Fibroblast of skin of right biceps (primary cell): ENCODE measurements around the gene RABL3.
"Not testable (repeated sequence)": the region's sequence is repeated elsewhere in the genome, so short reads cannot be mapped to it uniquely, and the experiment has no call there.

Experiments used
- DNase-seq: peaks from one replicate; pipeline ENCODE4 v3.0.0-alpha.2; 2013

Gene RABL3

GRCh38 chr3:120682095-120682681 is 60.1 kb downstream of the RABL3 start, which contains the start of gene HGD:
Gene HGD (minus strand): TSS chr3:120682239. CDS start chr3:120682111, 128 bp downstream.
- DNase-seq: no peak

- no peak for DNase-seq
Observed at GRCh38 chr3:120681506-120682038, 60.7 kb downstream of the RABL3 start.

- no peak for DNase-seq
Observed at GRCh38 chr3:120681018-120681417, 61.3 kb downstream of the RABL3 start.

GRCh38 chr3:120680193-120680894 is 62.0 kb downstream of the RABL3 start:
- no peak for DNase-seq

GRCh38 chr3:120678984-120679383 is 63.3 kb downstream of the RABL3 start:
- DNase-seq: no peak

- peak; percentile 56 for DNase-seq
Observed at GRCh38 chr3:120678331-120678947, 63.9 kb downstream of the RABL3 start.

- not testable (repeated sequence) for DNase-seq
Observed at GRCh38 chr3:120677193-120677592, 65.1 kb downstream of the RABL3 start.

GRCh38 chr3:120673116-120673515 is 69.2 kb downstream of the RABL3 start:
- no peak for DNase-seq

GRCh38 chr3:120670576-120670975 is 71.7 kb downstream of the RABL3 start:
- no peak for DNase-seq

- no peak for DNase-seq
Observed at GRCh38 chr3:120664926-120665325, 77.4 kb downstream of the RABL3 start.

GRCh38 chr3:120661945-120662344 is 80.4 kb downstream of the RABL3 start:
- no peak for DNase-seq

GRCh38 chr3:120661106-120661905 is 81.0 kb downstream of the RABL3 start:
- DNase-seq: peak; percentile 38

GRCh38 chr3:120659834-120660233 is 82.5 kb downstream of the RABL3 start:
- no peak for DNase-seq

GRCh38 chr3:120659285-120659684 is 83.0 kb downstream of the RABL3 start:
- no peak for DNase-seq

- DNase-seq: no peak
Observed at GRCh38 chr3:120652896-120653545, 89.3 kb downstream of the RABL3 start.

GRCh38 chr3:120652281-120652680 is 90.0 kb downstream of the RABL3 start:
- no peak for DNase-seq

- no peak for DNase-seq
Observed at GRCh38 chr3:120650311-120650710, 92.0 kb downstream of the RABL3 start.

GRCh38 chr3:120649830-120650233 is 92.5 kb downstream of the RABL3 start:
- DNase-seq: no peak

GRCh38 chr3:120648290-120648689 is 94.0 kb downstream of the RABL3 start:
- DNase-seq: peak; percentile 7

GRCh38 chr3:120646771-120647432 is 95.4 kb downstream of the RABL3 start:
- DNase-seq: no peak

GRCh38 chr3:120645083-120645845 is 97.1 kb downstream of the RABL3 start:
- DNase-seq: peak; percentile 62
